Esophagus muscularis mucosa (tissue), 4 donors: Measurements from ENCODE around the gene EPHA6. TPM values are rescaled to one million over a fixed set of nuclear protein-coding genes. Genes with fewer than 3 reads are reported as not detected.

Experiments
- DNase-seq: peaks from one replicate; pipeline ENCODE4 v3.0.0-alpha.2; 2017; ENCODE audit errors: extremely low spot score
- H3K27ac ChIP-seq, 4 donors: fragments of 200-600 bp; sonication (generic); replicated peaks in 1 of 4; 1 replicate in 3 of 4; 2 replicates in 1 of 4; pipeline ENCODE4 v1.5.1; 2016 to 2019; ENCODE audit warnings: mild to moderate bottlenecking in 1 of 4
- H3K27me3 ChIP-seq, 4 donors: fragments of 200-600 bp; sonication (generic); one replicate each; pipeline versions ENCODE4 v1.5.1 to v1.6.0; 2016 to 2019
- H3K36me3 ChIP-seq, 4 donors: fragments of 200-600 bp; sonication (generic); one replicate each; pipeline ENCODE4 v1.5.1; 2016 to 2019
- H3K4me1 ChIP-seq, 4 donors: fragments of 200-600 bp; sonication (generic); one replicate each; pipeline ENCODE4 v1.5.1; 2016 to 2019
- H3K4me3 ChIP-seq, 4 donors: fragments of 200-600 bp; sonication (generic); 1 replicate in 2 of 4; 2 replicates in 2 of 4; pipeline ENCODE4 v1.5.1; 2016 to 2019; ENCODE audit warnings: mild to moderate bottlenecking in 4 of 4, moderate library complexity in 1 of 4
- H3K9me3 ChIP-seq, 4 donors: fragments of 200-600 bp; sonication (generic); 1 replicate in 3 of 4; 2 replicates in 1 of 4; pipeline ENCODE4 v1.5.1; 2016 to 2019
- CTCF ChIP-seq, 3 experiments: fragments of 200-600 bp in 2 of 3; fragments of 450-650 bp in 1 of 3; sonication (generic) in 2 of 3; IDR thresholded peaks; one replicate each; pipeline ENCODE4 v1.5.1; 2017 to 2019; ENCODE audit warnings: antibody characterized with exemption in 3 of 3, mild to moderate bottlenecking in 2 of 3, moderate library complexity in 1 of 3
- EP300 ChIP-seq: sonication (generic); formaldehyde crosslinking; IDR thresholded peaks from one replicate; pipeline ENCODE4 v1.6.1; 2017; ENCODE audit warnings: antibody characterized with exemption
- POLR2A ChIP-seq: fragments of 450-650 bp; IDR thresholded peaks from one replicate; pipeline ENCODE4 v1.6.1; 2017; ENCODE audit warnings: antibody characterized with exemption, moderate library complexity, mild to moderate bottlenecking, low read depth
- POLR2AphosphoS5 ChIP-seq, 2 donors: sonication (generic); formaldehyde crosslinking; IDR thresholded peaks; one replicate each; pipeline ENCODE4 v1.6.1; 2017; ENCODE audit warnings: antibody characterized with exemption in 2 of 2
- WGBS: methylation state at CpG from one replicate; pipeline ENCODE4 v1.1.5; 2018; 5-methylcytosine and 5-hydroxymethylcytosine counted together
- intact Hi-C: fragments of 100-400 bp; cut with DNase I; formaldehyde crosslinking; loops from one replicate; pipeline ENCODE4 v1.15.1; 2023
- total RNA-seq, 4 donors: library from RNA; depleted of rRNA; stranded (reverse); fragments of >200 nt; gene quantifications; one replicate each; pipeline versions ENCODE4 v1.1.0 to v1.2.1, GENCODE V29; 2016

The EPHA6 gene
- total RNA-seq, 4 donors from 2014 or later: 1.8 to 8.3 (median 4.2) TPM

DNA sequence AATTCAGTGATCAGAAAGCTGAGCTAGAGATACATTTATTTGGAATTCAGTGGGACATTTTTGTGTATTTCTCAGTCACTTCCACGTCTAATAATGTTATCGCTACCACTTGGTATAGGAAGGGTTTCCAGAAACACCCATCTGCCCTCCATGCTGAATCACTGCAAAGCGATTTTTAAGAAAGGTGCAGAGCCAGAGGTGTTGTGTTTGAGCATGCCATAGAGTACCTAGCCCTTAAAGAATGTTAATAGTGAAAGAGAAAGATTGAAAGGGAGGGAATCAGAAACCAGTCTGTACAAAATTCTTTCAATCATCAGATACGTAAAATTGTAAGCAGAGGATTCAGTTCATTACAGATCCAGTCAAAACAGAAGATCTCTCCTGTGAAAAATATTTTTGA lies 870.1 kb downstream of the EPHA6 start:
- no peak for DNase-seq
- Histone ChIP-seq H3K4me1 (no peaks in the 10 kb centered on the region), H3K36me3 (no peaks in the 10 kb centered on the region), H3K9me3 (no peaks in the 10 kb centered on the region), H3K27ac (no peak overlapping the region), H3K27me3 (no peaks in the 10 kb centered on the region), H3K4me3 (no peak overlapping the region)
- intact Hi-C loops: no loop called here
- 91% methylated on average over 4 of the region's 4 CpGs for WGBS
- TF ChIP-seq POLR2AphosphoS5 (IDR thresholded peaks at IDR 0.05) (no peak), CTCF (IDR thresholded peaks at IDR 0.05) (no peak), POLR2A (no peak), EP300 (no peak)

GRCh38 chr3:97686258-97686657 lies 871.9 kb downstream of the EPHA6 start:
- H3K36me3 ChIP-seq: no peaks in the 10 kb centered on the region
- no peaks in the 10 kb centered on the region for H3K4me1 ChIP-seq
- H3K9me3 ChIP-seq: no peaks in the 10 kb centered on the region
- no peak for DNase-seq
- TF ChIP-seq POLR2AphosphoS5 (IDR thresholded peaks at IDR 0.05): no peak
- TF ChIP-seq POLR2A: no peak
- no peak for TF ChIP-seq EP300
- TF ChIP-seq CTCF (IDR thresholded peaks at IDR 0.05): no peak
- no peaks in the 10 kb centered on the region for H3K27me3 ChIP-seq
- no peak overlapping the region for H3K4me3 ChIP-seq
- intact Hi-C loops: no loop called here
- H3K27ac ChIP-seq: no peak overlapping the region

GRCh38 chr3:97687734-97688133 lies 873.3 kb downstream of the EPHA6 start:
- Histone ChIP-seq H3K27me3 (no peaks in the 10 kb centered on the region), H3K9me3 (no peaks in the 10 kb centered on the region), H3K4me1 (no peaks in the 10 kb centered on the region), H3K4me3 (no peak overlapping the region), H3K36me3 (no peaks in the 10 kb centered on the region), H3K27ac (no peak overlapping the region)
- TF ChIP-seq POLR2AphosphoS5 (IDR thresholded peaks at IDR 0.05) (no peak), EP300 (no peak), CTCF (IDR thresholded peaks at IDR 0.05) (no peak), POLR2A (no peak)
- intact Hi-C loops: no loop called here
- DNase-seq: no peak
- 58% methylated on average over 2 of the region's 2 CpGs for WGBS

DNA sequence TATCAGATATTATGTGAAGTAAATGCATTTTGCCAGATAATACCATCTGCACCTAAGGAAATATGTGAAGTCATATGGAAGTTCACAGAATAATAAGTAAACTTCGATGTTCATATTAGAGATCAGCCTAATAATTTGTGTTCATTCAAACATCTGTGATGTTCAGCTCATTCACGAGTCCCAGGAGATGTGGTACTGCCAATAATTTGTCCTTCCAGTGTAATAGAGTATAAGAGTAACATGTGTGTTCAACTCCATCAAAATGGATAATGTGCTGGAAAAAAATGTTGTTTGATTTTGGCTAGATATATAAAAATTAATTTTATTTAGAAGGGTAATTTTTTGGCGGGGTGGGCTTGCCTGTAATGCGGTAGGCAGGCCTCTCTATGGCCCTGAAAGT lies 874.7 kb downstream of the EPHA6 start:
- H3K4me3 ChIP-seq: no peak overlapping the region
- H3K27me3 ChIP-seq: no peaks in the 10 kb centered on the region
- H3K4me1 ChIP-seq: no peaks in the 10 kb centered on the region
- TF ChIP-seq CTCF (IDR thresholded peaks at IDR 0.05): no peak
- TF ChIP-seq POLR2A: no peak
- TF ChIP-seq POLR2AphosphoS5 (IDR thresholded peaks at IDR 0.05): no peak
- TF ChIP-seq EP300: no peak
- no peaks in the 10 kb centered on the region for H3K9me3 ChIP-seq
- WGBS: 81% methylated on average over 4 of the region's 4 CpGs
- no peak for DNase-seq
- H3K27ac ChIP-seq: no peak overlapping the region
- H3K36me3 ChIP-seq: no peaks in the 10 kb centered on the region
- intact Hi-C loops: no loop called here

DNA sequence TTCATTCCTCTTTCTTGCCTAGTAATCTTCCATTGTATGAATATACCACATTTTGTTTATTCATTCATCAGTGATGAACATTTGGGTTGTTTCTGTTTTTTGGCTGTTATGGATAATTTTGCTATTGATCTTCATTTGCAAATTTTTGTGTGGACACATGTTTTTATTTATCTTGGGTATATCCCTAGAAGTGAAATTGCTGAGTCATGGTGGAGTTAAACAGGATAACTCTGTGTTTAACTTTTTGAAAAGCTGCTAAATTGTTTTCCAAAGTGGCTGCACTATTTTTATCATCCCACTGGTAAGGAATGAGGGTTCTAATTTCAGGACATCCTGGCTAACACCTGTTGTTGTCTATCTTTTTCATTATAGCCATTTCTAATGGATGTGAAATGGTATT lies 875.6 kb downstream of the EPHA6 start:
- no peaks in the 10 kb centered on the region for H3K27me3 ChIP-seq
- no peak for DNase-seq
- TF ChIP-seq POLR2A (no peak), EP300 (no peak), CTCF (IDR thresholded peaks at IDR 0.05) (no peak), POLR2AphosphoS5 (IDR thresholded peaks at IDR 0.05) (no peak)
- H3K36me3 ChIP-seq: no peaks in the 10 kb centered on the region
- H3K4me3 ChIP-seq: no peak overlapping the region
- intact Hi-C loops: no loop called here
- no peaks in the 10 kb centered on the region for H3K4me1 ChIP-seq
- no peaks in the 10 kb centered on the region for H3K9me3 ChIP-seq
- no peak overlapping the region for H3K27ac ChIP-seq
